Testis (tissue), 3 donors: ENCODE results near the gene SDK2. TPM values are rescaled to one million over a fixed set of nuclear protein-coding genes. Genes with fewer than 3 reads are reported as not detected.

Experiments
- DNase-seq: peaks from one replicate; pipeline ENCODE4 v3.0.0-alpha.2; 2019
- H3K27ac ChIP-seq, 2 donors: fragments of 200-600 bp; sonication (generic); one replicate each; pipeline ENCODE4 v1.5.1; 2019
- H3K27me3 ChIP-seq: fragments of 200-600 bp; sonication (generic); one replicate; pipeline ENCODE4 v1.5.1; 2019
- H3K36me3 ChIP-seq: fragments of 200-600 bp; sonication (generic); one replicate; pipeline ENCODE4 v1.5.1; 2017; ENCODE audit warnings: low read depth; ENCODE audit errors: missing control alignments
- H3K4me1 ChIP-seq: fragments of 200-600 bp; sonication (generic); one replicate; pipeline ENCODE4 v1.5.1; 2019
- H3K4me3 ChIP-seq, 2 donors: fragments of 200-600 bp; sonication (generic); one replicate each; pipeline ENCODE4 v1.5.1; 2017 to 2019
- H3K9me3 ChIP-seq: fragments of 200-600 bp; sonication (generic); one replicate; pipeline ENCODE4 v1.5.1; 2017
- CTCF ChIP-seq, 3 experiments: fragments of 450-650 bp in 2 of 3; fragments of 200-600 bp in 1 of 3; sonication (generic) in 1 of 3; IDR thresholded peaks; one replicate each; pipeline ENCODE4 v1.5.1; 2016 to 2019; ENCODE audit warnings: antibody characterized with exemption in 3 of 3, mild to moderate bottlenecking in 2 of 3, moderate library complexity in 1 of 3
- POLR2A ChIP-seq: fragments of 450-650 bp; IDR thresholded peaks from one replicate; pipeline ENCODE4 v1.6.1; 2017; ENCODE audit warnings: antibody characterized with exemption, mild to moderate bottlenecking, moderate library complexity
- WGBS, 2 donors: methylation state at CpG; one replicate each; pipeline ENCODE4 v1.1.5; 2018; 5-methylcytosine and 5-hydroxymethylcytosine counted together
- intact Hi-C: fragments of 100-400 bp; cut with DNase I; formaldehyde crosslinking; loops from one replicate; pipeline ENCODE4 v1.15.1; 2023; ENCODE audit warnings: low total_unique reads
- polyA plus RNA-seq: library from polyadenylated mRNA; stranded (reverse); fragments of 350-450 nt; fragmentation: Illumina TruSeq; extraction: RNeasy Lipid Tissue Mini Kit (QIAGEN cat#74804); gene quantifications from one replicate; pipeline ENCODE4 v1.2.3, GENCODE V29; 2014; ENCODE audit warnings: low read depth, low replicate concordance; ENCODE audit not compliant: insufficient read depth
- total RNA-seq, 2 donors: library from RNA; depleted of rRNA; stranded (reverse); fragments of >200 nt; gene quantifications; one replicate each; pipeline ENCODE4 v1.2.3, GENCODE V29; 2016

Gene SDK2
- total and polyA plus RNA-seq, 3 donors from 2014 or later, result 36.9 to 63.4 (median 55.4) TPM

DNA sequence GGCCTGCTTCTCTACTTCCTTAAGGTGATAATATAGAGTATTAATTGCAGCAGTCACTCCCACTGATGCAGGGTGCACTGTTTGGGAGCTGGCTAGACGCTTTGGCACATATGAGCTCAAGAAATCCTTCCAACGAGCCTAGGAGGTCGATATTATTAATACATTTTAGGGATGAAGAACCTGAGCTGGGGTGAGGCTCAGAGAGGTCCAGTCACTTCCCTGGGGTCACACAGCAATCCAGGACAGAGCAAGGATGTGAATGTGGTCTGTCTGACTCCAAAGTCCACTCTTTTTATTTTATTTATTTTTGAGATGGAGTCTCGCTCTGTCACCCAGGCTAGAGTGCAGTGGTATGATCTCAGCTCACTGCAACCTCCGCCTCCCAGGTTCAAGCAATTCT, 176.0 kb downstream of the SDK2 start:
- no peaks in the 10 kb centered on the region for H3K4me1 ChIP-seq
- H3K27ac ChIP-seq, result no peak overlapping the region
- no peak for DNase-seq
- TF ChIP-seq POLR2A (no peak), CTCF (IDR thresholded peaks at IDR 0.05) (no peak)
- H3K4me3 ChIP-seq, result no peak overlapping the region
- intact Hi-C loops, result no loop called here
- no peaks in the 10 kb centered on the region for H3K9me3 ChIP-seq
- 74 to 79% methylated on average over 5 of the region's 5 CpGs for WGBS, 2 donors
- no peaks in the 10 kb centered on the region for H3K27me3 ChIP-seq
- H3K36me3 ChIP-seq, result no peaks in the 10 kb centered on the region

- no peak for TF ChIP-seq POLR2A
- TF ChIP-seq CTCF (IDR thresholded peaks at IDR 0.05), result no peak
- WGBS, 2 donors, result 82 to 90% methylated on average over 6 of the region's 6 CpGs
- intact Hi-C loops, result no loop called here
- no peak overlapping the region for H3K4me3 ChIP-seq
- no peaks in the 10 kb centered on the region for H3K9me3 ChIP-seq
- DNase-seq, result no peak
- H3K4me1 ChIP-seq, result no peaks in the 10 kb centered on the region
- no peak overlapping the region for H3K27ac ChIP-seq
- H3K36me3 ChIP-seq, result no peaks in the 10 kb centered on the region
- no peaks in the 10 kb centered on the region for H3K27me3 ChIP-seq
Observed at GRCh38 chr17:73467651-73468050, 176.6 kb downstream of the SDK2 start.

- intact Hi-C loops, result no loop called here
- TF ChIP-seq CTCF (IDR thresholded peaks at IDR 0.05) (no peak), POLR2A (no peak)
- DNase-seq, result no peak
- H3K9me3 ChIP-seq, result no peaks in the 10 kb centered on the region
- no peaks in the 10 kb centered on the region for H3K36me3 ChIP-seq
- H3K27me3 ChIP-seq, result no peaks in the 10 kb centered on the region
- 82 to 92% methylated on average over 12 to 15 of the region's 15 CpGs for WGBS, 2 donors
- H3K27ac ChIP-seq, result no peak overlapping the region
- no peak overlapping the region for H3K4me3 ChIP-seq
- H3K4me1 ChIP-seq, result no peaks in the 10 kb centered on the region
Observed at GRCh38 chr17:73466704-73467433, 177.4 kb downstream of the SDK2 start.

DNA sequence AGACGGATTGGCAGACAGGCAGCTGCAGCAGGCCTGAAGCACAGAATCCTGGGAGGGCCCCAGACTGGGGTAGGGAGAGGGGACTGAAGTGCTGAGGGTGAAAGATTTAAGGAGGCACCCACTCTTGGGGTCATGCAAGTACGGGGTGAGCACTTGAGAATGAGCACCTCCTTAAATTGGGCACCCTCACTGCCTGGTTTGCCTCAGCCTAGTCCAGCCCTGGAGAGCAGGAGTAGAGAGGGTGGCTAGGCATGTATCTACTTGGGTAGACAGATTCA, 178.4 kb downstream of the SDK2 start:
- intact Hi-C loops, result no loop called here
- Histone ChIP-seq H3K27me3 (no peaks in the 10 kb centered on the region), H3K36me3 (no peaks in the 10 kb centered on the region), H3K9me3 (no peaks in the 10 kb centered on the region), H3K4me1 (no peaks in the 10 kb centered on the region), H3K4me3 (no peak overlapping the region), H3K27ac (no peak overlapping the region)
- WGBS, 2 donors, result 69 to 85% methylated on average over 1 to 2 of the region's 2 CpGs
- TF ChIP-seq CTCF (IDR thresholded peaks at IDR 0.05) (no peak), POLR2A (no peak)
- no peak for DNase-seq
